HG03097 (cell line): Measurements from ENCODE around the gene BUD23.
"Not testable (repeated sequence)": the region's sequence is repeated elsewhere in the genome, so short reads cannot be mapped to it uniquely, and the experiment has no call there.

Experiments used
- ATAC-seq: cut with Tn5 transposase; IDR thresholded peaks from one replicate; pipeline ENCODE4 v1.9.1; 2021; ENCODE audit not compliant: unreplicated experiment, low FRiP score

Gene BUD23

GRCh38 chr7:73700581-73701134 is 17.3 kb downstream of the BUD23 start:
- no peak for ATAC-seq

DNA sequence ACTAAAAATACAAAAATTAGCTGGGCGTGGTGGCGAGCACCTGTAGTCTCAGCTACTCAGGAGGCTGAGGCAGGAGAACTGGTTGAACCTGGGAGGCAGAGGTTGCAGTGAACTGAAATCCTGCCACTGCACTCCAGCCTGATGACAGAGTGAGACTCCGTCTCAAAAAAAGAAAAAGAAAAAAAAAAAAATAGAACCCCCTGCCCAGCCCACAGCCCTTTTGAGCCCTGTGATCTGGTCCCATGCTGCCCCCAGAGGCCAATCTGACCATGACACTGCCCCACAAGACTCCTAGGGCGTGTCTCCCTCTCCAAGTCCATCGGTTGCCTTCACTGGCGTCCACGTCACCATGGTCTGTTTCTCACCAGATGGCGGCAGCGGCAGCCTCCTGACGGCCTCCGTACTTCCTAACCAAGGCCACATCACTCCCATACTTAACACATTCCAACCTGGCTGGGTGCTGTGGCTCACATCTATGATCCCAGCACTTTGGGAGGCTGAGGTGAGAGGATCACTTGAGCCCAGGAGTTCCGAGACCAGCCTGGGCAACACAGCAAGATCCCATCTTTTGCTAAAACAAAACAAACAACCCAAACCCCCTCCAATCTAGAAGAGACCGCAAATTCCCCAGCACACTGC is 18.1 kb downstream of the BUD23 start:
- no peak for ATAC-seq

GRCh38 chr7:73702226-73702625 is 18.8 kb downstream of the BUD23 start:
- no peak for ATAC-seq

GRCh38 chr7:73702665-73703064 is 19.3 kb downstream of the BUD23 start:
- ATAC-seq = no peak

GRCh38 chr7:73703225-73703624 is 19.8 kb downstream of the BUD23 start:
- ATAC-seq = no peak

- no peak for ATAC-seq
Measured at GRCh38 chr7:73703757-73704639, 20.6 kb downstream of the BUD23 start.

DNA sequence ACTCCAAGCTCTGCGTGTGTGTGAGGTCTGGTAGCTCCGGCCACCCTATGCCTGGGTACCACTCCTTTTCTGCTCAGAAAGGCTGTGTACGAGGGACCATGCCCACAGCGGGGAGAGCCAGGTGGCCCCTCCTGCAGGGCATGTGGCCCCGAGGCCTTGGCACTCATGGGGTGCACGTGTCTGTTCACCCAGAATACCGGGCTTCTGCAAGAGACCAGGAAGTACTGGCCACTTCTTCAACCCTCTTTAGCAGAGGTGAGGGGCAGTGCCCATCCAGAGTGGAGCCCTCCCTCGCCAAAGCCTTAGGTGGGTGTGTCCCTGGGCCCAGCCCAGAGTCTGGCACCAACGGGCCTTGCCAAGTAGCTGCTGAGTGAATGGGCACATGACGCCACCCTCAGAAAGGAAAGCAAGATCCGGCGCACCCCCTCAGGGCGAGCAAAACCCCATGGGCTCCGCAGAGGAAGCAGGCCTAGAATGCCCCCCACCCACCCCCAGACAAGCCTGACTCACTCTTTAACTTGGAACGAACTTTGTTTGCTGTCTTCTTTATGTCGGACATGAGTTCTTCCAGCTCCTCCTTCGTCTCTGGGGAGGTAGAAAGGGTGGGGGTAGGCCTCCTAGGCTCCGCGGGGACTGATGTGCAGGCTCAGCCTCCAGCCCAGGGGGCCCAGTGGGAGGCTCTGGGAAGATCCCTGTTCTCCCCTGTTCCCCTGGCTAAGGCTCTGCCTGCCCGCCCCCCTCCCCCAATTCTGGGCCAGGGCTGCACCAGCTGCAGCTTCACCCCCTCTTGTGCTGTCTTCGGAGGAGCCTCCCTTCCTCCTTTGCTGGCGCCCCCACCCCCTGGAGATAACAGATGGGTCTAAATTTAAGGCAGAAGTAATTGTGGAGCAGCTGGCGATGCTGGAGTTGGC is 21.5 kb downstream of the BUD23 start:
- ATAC-seq = no peak

- ATAC-seq = no peak
Measured at GRCh38 chr7:73705551-73705920, 22.1 kb downstream of the BUD23 start.

GRCh38 chr7:73706126-73707044 is 23.0 kb downstream of the BUD23 start:
- no peak for ATAC-seq

- ATAC-seq = no peak
Measured at GRCh38 chr7:73707045-73707631, 23.7 kb downstream of the BUD23 start.

DNA sequence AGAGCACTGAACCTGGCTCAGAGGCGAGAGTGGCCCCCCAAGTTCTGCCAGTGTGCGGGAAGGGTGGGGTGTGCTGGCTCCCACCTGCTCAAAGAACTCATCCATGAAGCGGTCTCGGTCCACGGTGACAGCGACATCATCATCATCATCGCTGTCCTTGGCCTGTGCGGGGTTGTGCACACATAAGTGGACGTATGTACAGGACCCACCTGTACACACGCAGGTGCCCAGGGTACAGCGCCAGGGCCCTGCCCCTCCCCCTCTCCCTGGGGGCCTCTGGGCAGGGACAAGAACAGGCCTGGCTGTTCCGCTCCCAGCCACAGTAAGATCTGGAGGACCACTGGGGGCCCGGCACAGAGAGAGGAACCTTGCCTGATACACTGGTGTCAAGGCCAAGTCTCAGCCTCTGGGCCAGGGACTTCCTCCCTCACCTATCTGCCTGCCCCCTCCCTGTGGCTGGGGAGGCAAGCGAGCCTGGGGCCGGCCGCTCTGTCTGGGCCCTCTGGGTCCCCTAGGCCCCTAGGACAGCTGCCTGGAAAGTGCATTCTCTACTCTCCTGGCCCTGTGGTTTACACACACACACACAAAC is 25.7 kb downstream of the BUD23 start:
- ATAC-seq = no peak

- ATAC-seq = no peak
Measured at GRCh38 chr7:73712773-73713172, 29.4 kb downstream of the BUD23 start.

DNA sequence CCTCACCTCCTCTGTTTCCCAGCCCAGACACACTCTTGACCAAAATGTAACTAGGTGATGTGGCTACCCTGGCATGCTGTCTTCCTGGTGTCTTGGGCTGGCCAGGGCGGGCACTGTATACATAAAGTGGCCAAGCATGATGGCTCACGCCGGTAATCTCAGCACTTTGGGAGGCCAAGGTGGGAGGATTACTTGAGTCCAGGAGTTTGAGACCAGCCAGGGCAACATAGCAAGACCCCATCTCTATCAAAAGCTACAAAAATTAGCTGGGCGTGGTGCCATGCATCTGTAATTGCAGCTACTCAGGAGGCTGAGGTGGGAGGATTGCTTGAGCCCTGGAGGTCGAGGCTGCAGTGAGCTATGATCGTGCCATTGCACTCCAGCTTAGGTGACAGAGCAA is 29.9 kb downstream of the BUD23 start:
- ATAC-seq = not testable (repeated sequence)

DNA sequence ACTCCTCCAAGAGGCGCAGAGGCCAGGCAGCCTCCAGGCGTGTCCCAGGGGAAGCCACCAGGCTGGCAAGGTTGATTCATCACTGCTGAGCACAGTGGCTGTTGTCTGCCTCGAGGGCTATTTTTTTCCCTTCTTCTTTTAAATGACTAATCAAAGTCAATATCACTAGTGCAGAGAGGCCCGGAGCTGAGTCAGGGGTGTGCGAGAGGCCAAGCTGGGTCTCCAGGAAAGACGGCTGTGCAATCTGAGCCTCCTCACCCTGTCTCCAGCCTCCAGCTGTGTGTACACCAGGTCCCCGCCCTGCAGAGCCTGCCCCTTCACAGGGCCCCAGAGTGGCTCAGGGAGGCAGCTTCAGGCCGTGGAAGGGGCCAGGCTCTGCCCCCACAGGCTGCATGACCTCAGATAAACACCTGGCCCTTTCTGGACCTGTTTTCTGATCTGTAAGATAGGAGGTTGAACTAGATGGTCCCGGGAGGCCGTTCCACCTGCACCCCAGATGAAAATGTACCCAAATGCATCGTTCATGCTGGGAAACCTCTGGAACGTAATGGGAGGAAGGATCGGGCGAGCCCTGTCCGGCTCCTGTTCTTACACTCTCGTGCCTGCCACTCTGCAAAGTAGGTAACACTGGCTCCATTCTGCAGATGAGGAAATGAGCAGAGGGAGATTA is 32.4 kb downstream of the BUD23 start:
- no peak for ATAC-seq

GRCh38 chr7:73716318-73716890 is 33.0 kb downstream of the BUD23 start:
- no peak for ATAC-seq

- no peak for ATAC-seq
Measured at GRCh38 chr7:73717025-73717807, 33.8 kb downstream of the BUD23 start.

DNA sequence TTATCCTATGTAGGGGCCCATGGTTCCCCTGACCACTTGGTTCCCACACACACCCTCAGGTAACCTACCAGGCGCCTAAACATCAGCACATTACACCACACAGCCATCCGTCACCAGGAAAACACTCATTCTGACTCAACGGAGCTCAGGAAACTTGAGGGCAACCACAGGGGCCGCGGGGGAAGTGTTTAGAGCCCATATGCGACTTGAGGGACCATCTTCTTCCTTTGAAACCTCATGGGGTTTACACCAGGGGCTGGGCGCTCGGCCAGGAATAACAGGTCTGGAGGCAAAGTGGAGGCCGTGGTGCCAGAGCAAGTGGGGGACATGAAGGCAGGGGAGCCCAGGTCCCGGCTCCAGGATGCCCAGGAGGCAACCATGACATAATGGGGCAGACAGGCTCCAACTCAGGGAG is 34.6 kb downstream of the BUD23 start:
- ATAC-seq = no peak
